Measurements from ENCODE around the gene REP15.

Gene REP15

GRCh38 chr12:27707216-27707615, 11.0 kb downstream of the REP15 start:
- TF ChIP-seq CTCF (IDR thresholded peaks at IDR 0.05; ENCODE audit: low read depth, low read length), result no peak
- TF ChIP-seq EZH2phosphoT487 (IDR thresholded peaks at IDR 0.05; ENCODE audit: low read depth), result no peak

GRCh38 chr12:27709212-27709931, 13.1 kb downstream of the REP15 start:
- Histone ChIP-seq H3K4me1 (ENCODE audit: low read length) (peaks cover 12% of the 10 kb centered on the region), H3K4me3 (ENCODE audit: low read length) (peak overlapping the region; percentile 96; the same call in 1 of the 2 replicates), H3K4me2 (ENCODE audit: low read length) (peak overlapping the region; percentile 79; the same call in 1 of the 2 replicates), H3K79me2 (ENCODE audit: low read length) (peaks cover 38% of the 10 kb centered on the region), H3K36me3 (replicated peaks; ENCODE audit: low read depth, low read length) (peaks cover 3% of the 10 kb centered on the region), H3K27me3 (ENCODE audit: low read depth, low read length) (no peaks in the 10 kb centered on the region), H2AFZ (ENCODE audit: low read depth, low read length) (no peak overlapping the region), H3K27ac (ENCODE audit: low read length) (no peak overlapping the region), H3K9ac (ENCODE audit: low read length) (no peak overlapping the region), H4K20me1 (ENCODE audit: insufficient read depth, low read length) (peaks cover 11% of the 10 kb centered on the region), H3K9me3 (ENCODE audit: insufficient read depth, low read length) (no peaks in the 10 kb centered on the region)
- TF ChIP-seq CTCF (IDR thresholded peaks at IDR 0.05; ENCODE audit: low read depth, low read length) (no peak), EZH2phosphoT487 (IDR thresholded peaks at IDR 0.05; ENCODE audit: low read depth) (no peak)

More at GRCh38 chr12:27707216-27707615, 11.0 kb downstream of the REP15 start:
- H2AFZ ChIP-seq (ENCODE audit: low read depth, low read length), result no peak overlapping the region
- no peak overlapping the region for H3K4me3 ChIP-seq (ENCODE audit: low read length)
- H3K4me1 ChIP-seq (ENCODE audit: low read length), result peaks cover 13% of the 10 kb centered on the region
- peaks cover 5% of the 10 kb centered on the region for H4K20me1 ChIP-seq (ENCODE audit: insufficient read depth, low read length)
- no peak overlapping the region for H3K9ac ChIP-seq (ENCODE audit: low read length)
- H3K36me3 ChIP-seq (replicated peaks; ENCODE audit: low read depth, low read length), result no peaks in the 10 kb centered on the region
- H3K27me3 ChIP-seq (ENCODE audit: low read depth, low read length), result no peaks in the 10 kb centered on the region
- H3K4me2 ChIP-seq (ENCODE audit: low read length), result no peak overlapping the region
- H3K27ac ChIP-seq (ENCODE audit: low read length), result no peak overlapping the region
- no peaks in the 10 kb centered on the region for H3K9me3 ChIP-seq (ENCODE audit: insufficient read depth, low read length)
- H3K79me2 ChIP-seq (ENCODE audit: low read length), result peaks cover 17% of the 10 kb centered on the region

DNA sequence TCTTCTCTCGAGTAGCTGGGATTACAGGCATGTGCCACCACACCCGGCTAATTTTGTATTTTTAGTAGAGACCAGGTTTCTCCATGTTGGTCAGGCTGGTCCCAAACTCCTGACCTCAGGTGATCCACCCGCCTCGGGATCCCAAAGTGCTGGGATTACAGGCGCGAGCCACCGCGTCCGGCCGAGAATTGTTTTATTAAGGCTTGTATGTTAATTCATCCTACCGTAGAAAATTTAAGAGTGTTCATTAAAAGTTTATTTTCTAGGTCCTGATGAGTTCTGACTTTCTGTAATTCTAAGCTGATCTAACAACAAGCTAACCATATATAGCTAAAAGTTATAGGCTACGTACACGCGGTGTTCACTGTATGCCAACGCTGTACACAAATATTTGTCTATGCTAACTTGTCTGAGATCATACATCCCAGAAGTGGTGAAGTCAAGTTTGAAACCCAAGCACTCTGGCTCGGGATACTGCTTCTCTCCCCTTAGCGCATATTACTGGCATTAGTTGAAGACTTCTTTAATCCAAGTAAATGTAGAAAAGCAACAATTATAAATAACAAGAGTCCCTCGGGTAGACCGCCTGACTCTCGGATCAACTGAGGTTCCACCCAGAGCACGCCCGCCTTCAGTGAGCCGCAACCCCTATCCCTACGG, 13.8 kb downstream of the REP15 start:
- Histone ChIP-seq H3K4me1 (ENCODE audit: low read length) (peaks cover 12% of the 10 kb centered on the region), H3K36me3 (replicated peaks; ENCODE audit: low read depth, low read length) (peaks cover 3% of the 10 kb centered on the region), H3K4me2 (ENCODE audit: low read length) (peak overlapping the region; percentile 79), H3K79me2 (ENCODE audit: low read length) (peaks cover 45% of the 10 kb centered on the region), H2AFZ (ENCODE audit: low read depth, low read length) (peak overlapping the region; percentile 85), H3K9me3 (ENCODE audit: insufficient read depth, low read length) (no peaks in the 10 kb centered on the region), H3K9ac (ENCODE audit: low read length) (peak overlapping the region; percentile 88), H3K27me3 (ENCODE audit: low read depth, low read length) (no peaks in the 10 kb centered on the region), H3K27ac (ENCODE audit: low read length) (peak overlapping the region; percentile 50), H4K20me1 (ENCODE audit: insufficient read depth, low read length) (peaks cover 11% of the 10 kb centered on the region), H3K4me3 (ENCODE audit: low read length) (peak overlapping the region; percentile 96)
- TF ChIP-seq CTCF (IDR thresholded peaks at IDR 0.05; ENCODE audit: low read depth, low read length) (no peak), EZH2phosphoT487 (IDR thresholded peaks at IDR 0.05; ENCODE audit: low read depth) (no peak)

DNA sequence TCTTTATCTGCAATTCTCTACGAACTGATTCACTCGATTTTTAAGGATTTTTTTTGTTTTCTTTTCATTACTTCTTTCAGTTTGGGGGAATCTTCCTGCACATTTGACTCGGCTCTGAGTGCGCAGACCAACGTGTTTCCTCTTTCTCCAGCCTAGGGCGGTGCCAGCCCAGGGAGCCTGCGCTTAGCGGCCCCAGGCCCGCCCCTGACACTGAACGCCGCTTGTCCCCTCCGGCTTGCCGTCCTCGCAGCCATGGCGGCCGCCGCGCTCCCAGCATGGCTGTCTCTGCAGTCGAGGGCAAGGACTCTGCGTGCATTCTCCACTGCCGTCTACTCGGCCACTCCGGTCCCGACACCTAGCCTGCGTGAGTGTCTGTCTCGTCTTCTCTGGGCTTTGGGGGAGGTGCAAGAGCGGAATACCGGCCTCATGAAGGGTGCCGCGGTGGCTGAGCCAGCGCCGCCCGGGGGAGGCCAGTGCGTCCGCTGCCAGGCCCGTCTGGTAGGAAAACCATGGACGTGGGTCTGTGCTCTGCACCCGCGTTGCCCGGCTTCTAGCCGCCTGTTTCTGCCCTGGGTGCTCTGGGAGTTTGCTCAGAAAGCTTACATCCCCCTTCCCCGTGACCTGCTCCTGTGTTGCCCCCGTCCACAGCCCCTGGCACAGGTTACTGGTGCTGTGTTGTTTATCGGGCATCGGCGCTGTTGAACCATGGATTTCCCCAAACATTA, 14.5 kb downstream of the REP15 start, which contains the start of gene MRPS35:
MRPS35 (plus strand) TSS at position 241 of the 725 bp plus-strand sequence; CDS start at position 253, 12 bp downstream.
- peaks cover 11% of the 10 kb centered on the region for H4K20me1 ChIP-seq (ENCODE audit: insufficient read depth, low read length)
- TF ChIP-seq EZH2phosphoT487 (IDR thresholded peaks at IDR 0.05; ENCODE audit: low read depth), result no peak
- no peak for TF ChIP-seq CTCF (IDR thresholded peaks at IDR 0.05; ENCODE audit: low read depth, low read length)
- peak within 1 kb of the TSS; percentile 88 for H2AFZ ChIP-seq (ENCODE audit: low read depth, low read length)
- peaks cover 3% of the 10 kb centered on the region for H3K36me3 ChIP-seq (replicated peaks; ENCODE audit: low read depth, low read length)
- peak within 1 kb of the TSS; percentile 50 for H3K27ac ChIP-seq (ENCODE audit: low read length)
- peaks cover 12% of the 10 kb centered on the region for H3K4me1 ChIP-seq (ENCODE audit: low read length)
- H3K9me3 ChIP-seq (ENCODE audit: insufficient read depth, low read length), result no peaks in the 10 kb centered on the region
- H3K4me3 ChIP-seq (ENCODE audit: low read length), result peak within 1 kb of the TSS; percentile 96
- peaks cover 50% of the 10 kb centered on the region for H3K79me2 ChIP-seq (ENCODE audit: low read length)
- H3K9ac ChIP-seq (ENCODE audit: low read length), result peak within 1 kb of the TSS; percentile 88
- H3K27me3 ChIP-seq (ENCODE audit: low read depth, low read length), result no peaks in the 10 kb centered on the region
- peak within 1 kb of the TSS; percentile 80 for H3K4me2 ChIP-seq (ENCODE audit: low read length)
